GM13976 (cell line): ENCODE results near the gene BCLAF3.

Source experiments
- DNase-seq: peaks from one replicate; pipeline ENCODE4 v3.0.0; 2012; ENCODE audit warnings: low spot score
- CTCF ChIP-seq: IDR thresholded peaks from 2 replicates; pipeline ENCODE4 v1.5.1; 2012; ENCODE audit warnings: borderline replicate concordance, mild to moderate bottlenecking; ENCODE audit not compliant: insufficient read depth; ENCODE audit errors: extremely low read depth, missing control alignments, control extremely low read depth
- in situ Hi-C: fragments of 300-500 bp; cut with MboI; formaldehyde crosslinking; loops from one replicate; pipeline ENCODE4 v1.12.0; 2022; ENCODE audit warnings: low sequenced_read_pairs, mixed read lengths, inconsistent platforms; ENCODE audit not compliant: unreplicated experiment

The BCLAF3 gene

GRCh38 chrX:19990556-19991349 is at the start of gene BCLAF3:
TSS of gene BCLAF3 (minus strand) at chrX:19991061. CDS start at chrX:19970264, 20,797 bp downstream.
- in situ Hi-C loops, result no loop called here
- peak; percentile 94 for DNase-seq
- TF ChIP-seq CTCF, result peak; percentile 69

- in situ Hi-C loops, result no loop called here
- no peak for TF ChIP-seq CTCF
- no peak for DNase-seq
These were observed 48.1 kb upstream of the BCLAF3 start for GRCh38 chrX:20038966-20039365.

- no peak for DNase-seq
- in situ Hi-C loops, result no loop called here
These were observed 46.3 kb upstream of the BCLAF3 start for GRCh38 chrX:20037186-20037585.

GRCh38 chrX:20032201-20032600 is 41.3 kb upstream of the BCLAF3 start:
- in situ Hi-C loops, result no loop called here
- DNase-seq, result no peak
- TF ChIP-seq CTCF, result no peak

More at GRCh38 chrX:20037186-20037585, 46.3 kb upstream of the BCLAF3 start:
- no peak for TF ChIP-seq CTCF

GRCh38 chrX:20029728-20030127 is 38.9 kb upstream of the BCLAF3 start:
- no peak for DNase-seq
- in situ Hi-C loops, result no loop called here
- TF ChIP-seq CTCF, result no peak

GRCh38 chrX:20028588-20028987 is 37.7 kb upstream of the BCLAF3 start:
- no peak for DNase-seq
- TF ChIP-seq CTCF, result no peak

More at GRCh38 chrX:20028588-20028987, 37.7 kb upstream of the BCLAF3 start:
- in situ Hi-C loops, result no loop called here
